GM21390 (cell line): ENCODE measurements around the gene NDRG3.
"Not testable (repeated sequence)": the region's sequence is repeated elsewhere in the genome, so short reads cannot be mapped to it uniquely, and the experiment has no call there.

Experiments used
- ATAC-seq: cut with Tn5 transposase; IDR thresholded peaks from one replicate; pipeline ENCODE4 v1.9.1; 2021; ENCODE audit not compliant: unreplicated experiment

NDRG3 gene

GRCh38 chr20:36695467-36695866 lies 50.4 kb downstream of the NDRG3 start:
- not testable (repeated sequence) for ATAC-seq

DNA sequence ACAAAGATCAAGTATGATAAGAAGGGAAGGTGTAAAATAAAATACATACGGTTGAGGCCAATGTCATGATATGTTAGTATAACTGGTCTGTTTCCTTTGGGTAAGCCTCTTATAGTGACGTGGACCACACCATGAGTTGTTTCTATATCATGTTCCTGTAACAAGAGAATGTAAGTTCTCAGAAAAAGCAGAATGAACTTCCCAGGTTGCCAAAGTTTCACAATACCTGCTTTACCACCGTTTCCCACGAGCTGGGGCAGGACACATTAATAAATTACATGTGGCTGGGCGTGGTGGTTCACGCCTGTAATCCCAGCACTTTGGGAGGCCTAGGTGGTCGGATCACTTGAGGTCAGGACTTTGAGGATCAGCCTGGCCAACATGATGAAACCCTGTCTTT lies 57.3 kb downstream of the NDRG3 start:
- ATAC-seq, result no peak

DNA sequence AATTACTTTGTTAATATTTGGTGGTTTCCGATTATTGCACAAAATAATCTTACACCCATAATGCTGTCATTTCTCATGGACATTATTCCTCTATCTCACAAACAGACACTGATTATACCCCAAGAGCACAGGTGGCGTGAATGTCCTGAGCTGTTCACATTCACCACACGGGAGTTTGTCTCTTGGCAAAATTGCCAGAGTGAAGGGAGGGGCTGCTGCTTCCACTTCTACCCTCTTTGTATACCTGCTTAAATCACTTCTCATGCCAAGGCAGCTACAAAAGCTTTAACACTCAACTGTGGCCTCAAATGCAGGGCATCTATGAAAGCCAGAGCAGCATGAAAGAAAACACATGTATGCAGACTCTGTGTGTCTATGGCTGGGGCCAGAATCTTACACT lies 58.0 kb downstream of the NDRG3 start:
- ATAC-seq, result no peak

GRCh38 chr20:36686944-36687343 lies 58.9 kb downstream of the NDRG3 start:
- ATAC-seq, result no peak

- ATAC-seq, result no peak
These were observed 59.4 kb downstream of the NDRG3 start for GRCh38 chr20:36686504-36686903.

- ATAC-seq, result no peak
These were observed 61.1 kb downstream of the NDRG3 start for GRCh38 chr20:36684747-36685146.

DNA sequence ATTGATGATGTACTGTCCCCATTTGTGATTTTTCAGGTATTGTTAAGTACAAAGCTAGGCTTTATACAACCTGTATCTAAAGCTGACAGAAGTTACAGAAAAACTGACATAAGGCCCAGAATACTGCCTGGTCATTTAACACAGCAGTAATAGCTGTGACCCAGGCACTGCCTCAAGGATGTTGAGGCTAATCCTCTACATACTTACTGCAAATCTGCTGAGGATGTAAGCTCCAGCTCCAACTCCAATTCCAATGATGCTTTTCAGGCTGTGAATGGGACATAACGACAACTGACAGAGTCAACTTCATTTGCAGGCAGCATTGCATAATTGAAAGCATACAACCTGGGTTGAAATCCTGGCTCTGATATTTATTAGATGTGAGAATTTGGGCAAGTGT lies 63.6 kb downstream of the NDRG3 start:
- no peak for ATAC-seq

DNA sequence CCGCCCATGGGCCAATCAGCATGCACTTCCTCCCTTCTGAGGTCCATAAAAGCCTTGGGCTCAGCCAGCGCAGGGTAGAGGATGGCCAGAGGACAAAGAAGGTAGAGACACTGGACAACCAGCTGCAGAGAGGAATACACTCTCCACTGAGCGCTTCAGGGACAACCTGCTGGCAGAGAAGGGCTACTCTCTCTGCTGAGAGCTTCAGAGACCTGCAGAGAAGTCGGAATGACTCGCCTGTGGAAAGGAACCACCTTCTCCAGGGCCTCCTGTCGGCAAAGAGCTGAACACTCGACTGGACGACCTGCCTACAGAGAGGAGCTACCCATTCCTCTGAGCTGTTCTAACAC lies 68.5 kb downstream of the NDRG3 start:
- ATAC-seq, result no peak

DNA sequence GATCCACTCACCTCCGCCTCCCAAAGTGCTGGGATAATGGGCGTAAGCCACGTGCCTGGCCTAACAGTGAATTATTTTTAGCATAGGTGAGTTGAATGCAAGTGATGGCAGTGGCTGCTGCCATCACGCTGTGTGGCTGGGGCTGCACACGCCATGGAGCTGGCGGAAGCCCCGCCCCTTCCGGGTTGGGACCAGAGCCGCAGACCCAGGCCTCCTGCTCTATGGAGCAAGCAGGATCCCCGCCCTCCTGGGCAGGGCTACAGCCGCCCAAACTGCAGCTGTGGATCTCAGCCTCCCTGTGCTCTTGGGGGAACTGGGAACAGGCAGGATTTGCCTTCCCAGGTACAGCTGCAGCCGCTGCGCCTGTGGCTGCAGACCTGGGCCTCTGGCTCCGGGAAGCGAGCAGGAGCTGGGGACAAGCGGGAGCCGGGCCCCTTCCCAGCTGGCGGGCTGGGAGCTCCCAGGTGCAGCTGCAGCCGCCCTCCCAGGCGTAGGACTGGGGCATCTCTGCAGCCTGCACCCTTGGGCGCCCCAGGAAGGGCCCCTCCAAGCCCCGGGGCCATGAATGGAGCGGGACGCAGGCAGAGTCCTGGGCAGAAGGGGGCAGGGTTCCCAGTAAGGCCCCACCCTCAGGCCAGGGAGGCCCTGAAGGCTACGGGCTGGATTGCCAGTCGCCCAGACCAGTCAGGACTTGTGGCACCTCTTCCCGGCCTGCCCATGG lies 69.0 kb downstream of the NDRG3 start:
- ATAC-seq, result no peak

GRCh38 chr20:36675545-36675944 lies 70.3 kb downstream of the NDRG3 start:
- not testable (repeated sequence) for ATAC-seq

DNA sequence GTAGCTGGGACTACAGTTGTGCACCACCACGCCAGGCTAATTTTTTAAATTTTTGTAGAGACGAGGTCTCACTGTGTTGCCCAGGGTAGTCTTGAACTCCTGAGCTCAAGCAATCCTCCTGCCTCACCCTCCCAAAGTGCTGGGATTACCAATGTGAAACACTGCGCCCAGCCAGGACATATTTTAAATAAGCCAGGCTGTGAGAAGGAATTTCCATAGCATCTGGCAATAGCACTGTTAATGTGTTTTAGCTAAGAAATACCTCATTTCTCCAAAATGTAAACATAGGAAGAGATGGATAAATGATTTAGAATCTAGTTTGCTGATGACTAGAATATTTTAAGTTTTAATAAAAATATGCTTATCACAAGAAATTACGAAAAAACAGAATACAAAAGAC lies 72.9 kb downstream of the NDRG3 start:
- ATAC-seq, result no peak

DNA sequence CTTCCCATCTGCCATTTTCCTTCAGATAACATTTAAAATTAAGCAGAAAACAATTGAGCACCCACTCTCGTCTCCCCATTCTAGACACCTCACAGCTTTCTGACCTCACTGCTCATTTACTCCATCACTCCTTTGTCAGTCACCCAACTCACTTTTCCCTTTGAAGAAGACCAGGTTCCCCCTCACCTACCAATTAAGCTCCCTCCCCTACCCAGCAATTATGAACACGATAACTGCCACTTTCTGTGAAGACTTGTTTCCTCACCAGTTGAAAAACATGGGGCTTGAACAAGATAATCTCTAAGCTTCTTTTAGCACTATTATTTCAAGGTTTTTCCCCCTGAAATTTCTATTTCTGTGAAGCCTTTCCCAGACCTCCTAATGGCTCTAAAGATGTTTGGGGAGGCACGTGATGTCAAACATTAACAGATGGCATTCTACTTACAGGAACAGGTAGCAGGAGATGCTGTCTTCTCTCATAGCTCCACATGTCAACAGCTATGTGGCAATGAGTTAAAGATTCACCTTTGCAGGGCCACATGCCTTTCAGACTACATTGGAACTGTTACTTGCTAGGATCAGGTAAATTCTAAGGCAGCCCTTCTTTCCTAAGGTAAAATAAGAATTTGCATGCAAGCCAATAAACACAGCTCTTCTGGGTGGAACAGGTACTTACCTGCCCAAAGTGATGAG lies 75.1 kb downstream of the NDRG3 start:
- ATAC-seq, result no peak

DNA sequence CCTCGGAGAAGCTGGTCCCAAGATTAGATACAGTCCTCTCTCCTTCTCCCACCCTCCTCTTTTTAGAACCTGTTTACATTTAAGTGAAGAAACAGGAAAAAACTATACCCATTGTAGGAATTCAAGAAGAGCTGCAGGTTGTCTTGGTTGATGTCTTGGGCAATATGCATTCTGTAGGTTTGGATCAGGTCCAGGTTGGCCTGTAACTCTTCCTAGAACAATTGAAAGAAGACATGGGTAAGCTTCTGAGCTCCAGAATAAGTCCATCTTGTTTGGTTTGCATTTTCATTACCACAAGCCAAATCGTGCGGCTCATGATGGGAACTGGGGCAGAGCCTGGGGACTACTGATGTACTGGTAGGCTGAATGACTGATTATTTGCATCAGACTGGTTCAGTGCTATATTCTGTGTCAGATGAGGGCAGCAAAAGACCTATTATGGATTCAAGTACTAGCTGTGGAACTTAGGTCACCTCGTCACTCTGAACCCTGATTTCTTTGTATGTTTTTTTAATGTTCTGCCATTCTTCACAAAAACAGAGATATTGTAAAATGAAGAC lies 79.6 kb downstream of the NDRG3 start:
- no peak for ATAC-seq

DNA sequence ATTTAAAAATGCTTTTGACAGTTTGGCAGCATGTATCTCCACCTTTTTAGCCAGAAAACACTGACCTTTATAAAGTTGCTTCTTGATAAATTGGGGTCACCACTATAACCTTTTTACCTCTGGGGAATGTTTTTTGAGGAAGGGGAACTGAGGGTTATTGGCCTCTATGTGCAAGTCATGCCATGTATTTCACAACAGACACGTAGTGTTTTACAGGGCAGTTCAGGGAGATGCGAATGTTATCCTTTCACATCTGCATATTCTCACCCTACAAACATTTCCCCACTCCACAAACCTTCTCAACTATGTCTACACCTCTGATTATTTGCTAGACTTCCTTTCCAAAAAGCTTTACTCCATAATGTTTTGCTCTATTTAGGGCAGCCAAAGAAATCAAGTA lies 82.9 kb downstream of the NDRG3 start:
- ATAC-seq, result no peak

- ATAC-seq, result no peak
These were observed 87.6 kb downstream of the NDRG3 start for GRCh38 chr20:36658300-36658699.

GRCh38 chr20:36656733-36657132 lies 89.2 kb downstream of the NDRG3 start:
- no peak for ATAC-seq

DNA sequence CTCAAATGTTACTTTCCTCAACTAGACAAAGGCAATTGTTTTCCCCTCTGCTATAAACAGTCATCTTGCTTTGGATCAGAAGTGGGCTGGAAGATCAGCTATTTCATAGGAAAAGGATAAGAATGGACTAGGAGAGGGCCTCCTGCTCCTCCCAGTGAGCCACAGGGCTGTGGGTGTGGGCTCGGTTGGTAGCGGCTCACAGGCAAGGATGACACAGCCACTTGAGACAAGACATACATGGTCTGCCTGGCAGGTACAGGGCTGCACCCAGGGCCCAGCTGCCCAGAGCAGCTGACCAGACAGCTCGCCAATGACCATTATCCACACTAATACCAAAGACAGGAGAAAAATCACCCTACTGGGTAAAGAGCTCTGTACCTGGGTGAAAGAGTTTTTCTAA lies 90.9 kb downstream of the NDRG3 start:
- ATAC-seq, result no peak

- ATAC-seq, result no peak
These were observed 91.4 kb downstream of the NDRG3 start for GRCh38 chr20:36654506-36654905.

DNA sequence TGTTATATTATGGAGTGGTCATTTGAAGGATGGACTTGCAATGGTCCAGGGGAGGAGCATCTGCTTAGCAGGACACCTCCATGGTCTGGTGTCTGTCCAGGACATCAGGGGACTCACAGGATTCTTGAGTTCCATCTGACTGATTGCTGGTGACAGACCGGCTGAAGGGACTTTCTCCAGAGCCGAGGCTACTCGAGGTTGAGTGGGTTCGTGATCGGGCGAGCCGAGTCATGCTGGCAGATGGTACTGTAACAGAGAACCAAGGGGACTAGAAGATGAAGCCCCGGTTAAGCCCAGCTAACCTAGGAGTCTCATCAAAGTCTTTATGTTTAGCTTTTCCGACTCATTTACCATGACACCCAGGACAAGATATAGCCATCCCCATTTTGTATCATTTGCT lies 92.4 kb downstream of the NDRG3 start:
- ATAC-seq, result no peak

GRCh38 chr20:36647196-36648121 lies 98.4 kb downstream of the NDRG3 start:
- ATAC-seq, result no peak

GRCh38 chr20:36646678-36647077 lies 99.2 kb downstream of the NDRG3 start:
- no peak for ATAC-seq
